NCI-H187 (cell line): ENCODE data around the gene MTR.

Experiments
- DNase-seq, 2 experiments: peaks; one replicate each; lab custom pipeline; 2025; lab: John Stamatoyannopoulos, UW

MTR gene

DNA sequence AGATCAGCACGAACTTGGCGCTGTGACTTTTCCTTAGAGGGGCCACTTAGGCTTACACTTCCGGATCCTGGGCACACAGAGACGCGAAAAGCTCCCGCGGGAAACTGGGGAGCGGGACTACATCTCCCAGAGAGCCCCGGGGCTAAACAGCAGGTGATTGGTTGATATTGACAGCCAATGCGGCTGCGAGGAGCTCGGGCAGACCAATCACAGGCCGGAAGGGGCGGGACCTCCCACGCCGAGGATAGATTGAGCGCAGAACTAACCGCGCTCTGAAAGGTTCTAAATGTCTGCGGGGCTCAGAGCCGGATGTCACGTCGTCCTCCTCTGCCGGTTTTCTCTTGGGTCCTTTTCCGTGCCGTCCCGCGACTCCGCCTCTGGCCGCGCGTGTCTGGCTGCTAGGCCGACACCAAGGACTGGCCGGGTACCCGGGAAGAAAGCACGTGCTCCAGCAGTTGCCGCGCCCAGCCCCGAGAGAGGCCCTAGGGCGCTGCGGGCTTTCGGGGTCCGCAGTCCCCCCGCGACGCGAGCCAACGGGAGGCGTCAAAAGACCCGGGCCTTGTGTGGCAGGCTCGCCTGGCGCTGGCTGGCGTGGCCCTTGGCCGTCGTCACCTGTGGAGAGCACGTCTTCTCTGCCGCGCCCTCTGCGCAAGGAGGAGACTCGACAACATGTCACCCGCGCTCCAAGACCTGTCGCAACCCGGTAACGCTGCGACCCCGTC lies at the start of gene MTR:
MTR (plus strand) TSS at position 258 of the 722 bp plus-strand sequence; CDS start at position 670, 412 bp downstream.
- peak; percentile 74 to 85 for DNase-seq

DNA sequence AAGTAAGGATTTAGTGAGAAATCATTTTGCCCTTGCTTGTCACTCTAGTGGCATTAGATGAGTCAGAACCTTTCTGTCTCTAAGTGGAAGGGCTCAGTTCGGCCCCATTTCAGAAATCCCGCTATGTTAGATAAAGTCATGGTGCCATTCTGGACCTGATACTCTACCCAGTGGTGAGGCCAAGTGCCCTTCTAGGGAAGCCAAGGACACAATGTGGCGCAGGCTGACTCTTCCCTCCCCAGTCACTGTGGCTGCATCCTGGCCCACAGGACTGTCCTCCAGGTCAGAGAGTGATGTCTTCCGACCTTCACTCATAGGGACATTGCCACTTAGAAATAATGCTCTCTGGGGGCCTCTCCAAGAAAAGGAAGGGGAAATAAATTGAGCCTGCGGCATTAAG lies 48.3 kb upstream of the MTR start:
- DNase-seq: no peak

DNA sequence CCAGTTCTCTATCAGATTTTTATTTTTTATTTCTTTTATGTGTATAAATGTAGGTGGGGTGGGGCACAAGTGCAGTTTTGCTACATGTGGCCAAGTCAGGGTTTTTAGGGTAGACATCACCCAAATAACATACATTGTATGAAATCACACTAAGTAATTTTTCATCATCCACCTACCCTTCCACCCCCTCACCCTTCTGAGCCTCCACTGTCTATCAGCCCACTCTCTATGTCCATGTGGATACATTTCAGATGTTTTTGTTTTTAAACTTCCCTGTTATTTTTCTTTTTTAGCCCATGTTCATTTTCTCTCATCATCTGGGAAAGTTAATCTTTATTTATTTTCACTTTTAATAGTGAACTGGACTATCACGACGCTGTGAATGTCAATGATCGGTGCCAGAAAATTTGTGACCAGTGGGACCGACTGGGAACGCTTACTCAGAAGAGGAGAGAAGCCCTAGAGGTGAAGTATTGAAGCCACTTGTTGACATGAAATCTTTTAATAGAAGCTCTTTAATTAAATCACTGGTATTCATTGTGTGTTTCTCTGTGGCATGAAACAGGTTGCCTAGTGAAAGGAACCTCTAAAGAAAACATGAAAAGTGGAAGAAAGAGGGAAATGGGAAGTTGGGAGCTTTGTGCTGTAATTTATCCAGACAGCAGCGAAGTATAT lies 47.6 kb upstream of the MTR start:
- DNase-seq: no peak

DNA sequence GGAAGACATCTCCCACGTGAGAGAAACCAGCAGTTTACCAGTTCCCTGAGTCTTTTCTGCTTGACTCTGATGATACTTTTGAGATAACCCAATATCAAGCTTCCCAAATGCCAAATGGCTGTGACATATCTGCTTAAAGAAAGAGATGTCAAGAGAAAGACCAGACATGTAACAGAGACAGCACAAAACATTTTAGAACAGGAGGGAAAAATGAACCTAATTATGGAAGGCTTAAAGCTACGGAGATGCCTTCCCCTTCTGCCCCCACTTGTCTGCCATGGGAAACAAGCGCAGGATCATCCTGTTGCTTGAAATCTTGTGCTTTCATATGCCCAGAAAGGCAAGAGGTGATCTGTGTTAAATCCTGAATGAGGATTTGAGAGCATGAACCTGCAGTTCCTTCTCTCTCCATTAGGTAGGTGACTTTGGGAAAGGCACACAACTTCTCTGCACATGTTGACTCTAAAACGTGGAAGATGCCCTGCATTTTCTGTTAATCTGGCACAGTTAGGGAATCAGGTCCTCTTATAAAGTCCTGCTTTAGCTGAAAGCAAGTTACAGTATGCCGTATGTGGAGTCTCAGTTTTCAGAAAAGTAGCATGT lies 46.7 kb upstream of the MTR start:
- no peak for DNase-seq

DNA sequence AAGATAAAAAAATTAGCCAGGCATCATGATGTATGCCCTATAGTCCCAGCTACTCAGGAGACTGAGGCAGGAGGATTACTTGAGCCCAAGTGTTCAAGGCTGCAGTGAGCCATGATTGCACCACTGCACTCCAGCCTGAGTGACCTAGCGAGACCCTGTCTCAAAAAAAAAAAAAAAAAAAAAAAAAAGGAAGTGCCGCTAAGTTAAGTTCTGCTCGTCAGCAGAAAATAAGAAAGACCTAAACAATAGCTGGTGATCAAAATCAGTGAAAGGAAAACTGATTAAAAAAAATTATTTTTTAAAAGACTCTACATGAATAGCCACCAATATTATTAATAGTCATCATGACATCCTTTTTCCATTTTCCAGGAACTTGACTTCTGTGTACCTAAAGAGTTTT lies 44.2 kb upstream of the MTR start:
- no peak for DNase-seq

DNA sequence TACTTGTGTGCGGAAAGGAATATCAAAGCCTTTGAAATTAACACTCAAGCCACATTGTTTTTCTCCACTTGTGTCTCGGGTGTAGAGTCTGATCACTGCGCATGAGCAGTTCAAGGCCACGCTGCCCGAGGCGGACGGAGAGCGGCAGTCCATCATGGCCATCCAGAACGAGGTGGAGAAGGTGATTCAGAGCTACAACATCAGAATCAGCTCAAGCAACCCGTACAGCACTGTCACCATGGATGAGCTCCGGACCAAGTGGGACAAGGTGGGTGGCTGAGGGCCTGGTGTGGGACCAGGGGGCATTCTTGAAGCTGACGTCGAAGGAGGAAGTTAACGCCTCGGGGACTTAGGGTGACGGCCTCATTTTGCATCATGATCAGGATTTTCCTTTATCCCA lies 43.7 kb upstream of the MTR start:
- DNase-seq: no peak

DNA sequence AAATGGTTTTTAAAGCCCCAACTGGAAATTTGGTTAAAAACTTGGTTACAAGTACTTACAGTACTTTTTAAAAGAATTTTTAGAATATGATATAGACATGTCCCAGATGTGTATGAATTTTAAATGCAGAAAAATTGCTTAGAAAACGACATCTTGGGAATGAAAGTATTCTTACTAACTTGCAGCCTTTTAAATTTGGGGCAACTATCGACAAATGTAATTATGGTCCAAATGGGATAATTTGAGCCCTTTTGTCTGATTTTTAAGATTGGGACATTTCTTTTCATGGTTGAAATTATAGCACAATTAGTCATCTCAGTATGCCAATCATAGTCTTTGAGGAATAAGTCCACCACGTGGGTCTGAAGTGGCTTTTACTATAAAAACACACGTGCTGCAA lies 43.2 kb upstream of the MTR start:
- DNase-seq: no peak

DNA sequence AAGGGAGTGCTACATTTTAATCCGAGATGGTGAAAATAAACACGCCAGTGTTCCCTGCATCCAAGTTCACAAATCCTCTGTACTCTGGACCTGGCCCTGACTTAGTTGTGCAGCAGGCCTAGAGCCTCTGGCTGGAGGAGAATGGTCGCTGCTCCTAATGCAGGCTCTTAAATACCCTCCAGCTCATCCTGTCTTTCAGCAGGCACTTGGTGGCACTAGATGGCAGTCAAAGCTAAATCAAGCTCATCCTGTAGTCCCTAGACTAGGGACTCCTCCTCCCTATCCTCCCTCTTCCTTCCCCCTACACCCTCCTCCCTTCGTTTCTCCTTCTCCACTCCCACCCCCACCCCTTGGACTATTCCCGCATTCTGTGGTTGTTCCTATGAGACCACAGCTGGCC lies 41.6 kb upstream of the MTR start:
- no peak for DNase-seq

DNA sequence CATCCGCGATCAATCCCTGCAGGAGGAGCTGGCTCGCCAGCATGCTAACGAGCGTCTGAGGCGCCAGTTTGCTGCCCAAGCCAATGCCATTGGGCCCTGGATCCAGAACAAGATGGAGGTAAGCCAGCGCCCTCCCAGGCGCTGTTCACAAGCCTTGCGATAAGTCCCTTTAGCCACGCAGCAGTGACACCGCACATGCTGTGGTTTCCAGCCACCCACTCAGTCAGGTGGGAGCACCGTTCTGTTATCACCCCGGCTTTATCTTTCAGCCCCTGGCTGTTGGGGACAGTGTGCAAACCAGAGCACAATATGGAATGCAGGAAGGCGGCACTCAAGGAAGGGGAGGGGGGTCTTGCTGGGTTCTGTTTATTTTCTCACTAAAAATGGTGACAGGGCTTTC lies 41.1 kb upstream of the MTR start:
- no peak for DNase-seq

DNA sequence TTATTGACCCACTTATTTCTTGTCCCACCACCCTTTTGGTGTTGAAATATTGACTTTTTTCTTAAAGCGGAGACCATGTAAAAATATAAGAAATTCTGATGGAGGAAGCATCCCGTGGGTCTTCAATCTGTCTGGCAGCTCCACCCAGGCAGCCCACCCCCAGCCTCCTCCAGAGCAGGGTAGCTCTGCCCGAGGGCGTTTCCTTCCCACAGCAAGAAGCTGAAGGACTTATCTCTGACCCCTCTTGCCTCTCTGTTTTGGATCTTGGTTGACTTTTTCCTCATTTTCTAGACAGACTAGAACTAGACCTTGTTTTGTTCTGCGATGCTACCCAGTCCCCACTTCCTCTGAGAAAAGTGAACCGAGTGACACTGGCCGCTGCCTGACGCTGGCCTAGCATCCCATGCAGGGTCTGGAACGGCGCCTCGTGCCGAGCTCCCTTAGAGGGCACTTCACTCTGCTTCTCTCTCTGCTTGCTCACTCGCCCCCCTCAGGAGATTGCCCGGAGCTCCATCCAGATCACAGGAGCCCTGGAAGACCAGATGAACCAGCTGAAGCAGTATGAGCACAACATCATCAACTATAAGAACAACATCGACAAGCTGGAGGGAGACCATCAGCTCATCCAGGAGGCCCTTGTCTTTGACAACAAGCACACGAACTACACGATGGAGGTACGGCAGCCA lies 40.4 kb upstream of the MTR start:
- DNase-seq: no peak

DNA sequence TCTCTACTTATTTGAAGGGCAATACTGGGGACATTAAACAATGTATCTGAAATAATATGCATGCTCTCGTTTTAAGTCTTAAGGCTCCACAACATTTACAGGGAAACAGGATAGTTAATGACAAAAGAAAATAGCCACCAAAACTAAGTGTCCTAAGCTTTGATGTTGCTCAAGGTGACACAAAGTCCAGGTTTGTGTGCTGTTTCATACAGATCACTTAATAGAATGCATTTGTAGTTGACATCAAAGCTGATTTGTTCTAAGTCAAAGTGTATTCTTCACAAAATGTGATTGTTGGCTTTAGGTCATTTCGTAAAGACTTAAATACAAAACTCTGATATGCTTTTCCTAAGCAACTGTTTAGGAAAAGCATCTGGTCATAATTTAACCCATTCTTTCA lies 37.5 kb upstream of the MTR start:
- no peak for DNase-seq

DNA sequence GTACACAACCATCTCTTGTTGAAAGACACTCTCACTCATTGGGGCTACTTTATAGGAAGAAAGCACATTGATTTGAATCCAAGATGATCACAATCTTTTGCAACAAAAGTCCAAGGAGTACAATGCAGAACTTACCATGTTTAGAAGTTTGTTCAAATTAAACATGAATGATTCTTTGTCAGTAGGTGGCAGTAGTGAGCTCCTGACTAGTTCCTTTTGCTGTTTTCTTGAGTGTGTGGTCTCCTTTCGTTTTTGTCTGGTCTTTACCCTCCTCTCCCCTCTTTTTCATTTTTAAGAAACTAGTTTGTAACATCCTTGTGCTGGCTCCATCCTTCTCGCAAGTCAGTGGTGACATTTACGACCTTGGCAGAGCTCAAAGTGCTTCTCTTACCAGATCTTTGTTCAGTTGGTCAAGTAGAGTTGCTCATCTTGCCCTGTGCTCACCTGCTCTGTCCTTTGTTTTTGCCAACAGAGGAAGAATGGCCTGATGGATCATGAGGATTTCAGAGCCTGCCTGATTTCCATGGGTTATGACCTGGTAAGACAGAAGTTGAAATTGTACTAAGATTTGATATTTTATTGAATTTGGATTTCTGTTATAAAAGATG lies 35.7 kb upstream of the MTR start:
- no peak for DNase-seq

DNA sequence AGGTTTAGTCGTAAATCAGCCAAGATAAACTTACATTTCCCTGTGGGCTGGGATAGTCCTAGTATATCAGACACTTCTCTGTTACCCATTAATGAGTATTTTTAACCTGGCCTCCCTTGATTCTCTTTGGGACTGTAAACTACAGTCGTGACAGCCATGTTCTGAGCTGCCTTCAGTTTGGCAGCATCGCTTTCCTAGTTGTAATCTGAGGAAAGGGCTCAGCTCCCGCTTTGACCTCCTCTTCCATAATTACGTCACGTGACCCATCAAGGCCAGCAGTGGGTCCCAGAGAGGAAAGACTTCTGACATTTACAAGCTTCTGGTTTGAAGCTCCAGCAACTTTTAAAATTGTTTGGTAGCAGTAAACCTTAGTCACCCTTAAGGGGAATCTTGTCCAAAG lies 34.6 kb upstream of the MTR start:
- DNase-seq: no peak

DNA sequence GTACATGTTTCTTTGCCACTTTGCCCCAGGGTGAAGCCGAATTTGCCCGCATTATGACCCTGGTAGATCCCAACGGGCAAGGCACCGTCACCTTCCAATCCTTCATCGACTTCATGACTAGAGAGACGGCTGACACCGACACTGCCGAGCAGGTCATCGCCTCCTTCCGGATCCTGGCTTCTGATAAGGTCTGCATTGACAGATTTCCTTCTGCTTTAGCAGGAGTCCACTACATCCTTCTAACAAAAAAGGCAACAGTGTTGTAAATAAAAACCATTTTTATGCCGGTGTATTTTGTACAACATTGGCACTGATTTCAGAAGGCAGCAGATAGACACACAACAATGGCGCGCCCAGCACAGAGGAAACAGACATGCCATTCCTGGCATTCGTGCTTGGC lies 34.1 kb upstream of the MTR start:
- no peak for DNase-seq

DNA sequence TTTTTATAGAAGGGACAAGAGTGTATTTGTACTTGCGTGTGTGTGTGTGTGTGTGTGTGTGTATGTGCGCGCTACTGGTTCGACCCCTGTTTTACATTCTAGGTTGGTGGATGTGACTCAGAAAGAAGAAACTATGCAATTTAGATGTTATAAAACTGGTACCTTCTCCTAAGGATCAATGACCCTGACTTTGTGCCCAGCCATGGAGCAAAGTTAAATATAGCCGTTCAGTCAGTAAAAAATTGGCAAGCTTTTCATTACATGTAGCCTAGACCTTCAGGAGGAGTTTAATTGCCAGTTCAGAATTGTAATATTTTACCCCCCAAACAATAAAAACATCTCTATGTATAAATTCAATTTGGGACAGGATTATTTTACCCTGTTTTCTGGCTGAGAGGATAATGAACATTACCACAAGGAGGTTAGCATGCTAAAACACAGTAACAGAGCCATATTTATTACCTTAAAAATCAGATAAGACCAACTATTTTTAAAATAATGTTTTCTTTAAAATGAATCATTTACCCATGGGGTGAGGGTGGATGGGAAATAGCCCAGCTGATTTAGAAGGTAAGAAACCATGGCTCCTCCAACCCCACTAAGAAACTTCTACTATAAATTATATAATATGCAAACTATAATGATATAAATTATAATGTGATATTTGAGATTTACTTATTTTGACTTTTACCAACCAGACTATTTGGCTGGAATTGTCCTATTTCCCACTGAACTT lies 33.5 kb upstream of the MTR start:
- no peak for DNase-seq

DNA sequence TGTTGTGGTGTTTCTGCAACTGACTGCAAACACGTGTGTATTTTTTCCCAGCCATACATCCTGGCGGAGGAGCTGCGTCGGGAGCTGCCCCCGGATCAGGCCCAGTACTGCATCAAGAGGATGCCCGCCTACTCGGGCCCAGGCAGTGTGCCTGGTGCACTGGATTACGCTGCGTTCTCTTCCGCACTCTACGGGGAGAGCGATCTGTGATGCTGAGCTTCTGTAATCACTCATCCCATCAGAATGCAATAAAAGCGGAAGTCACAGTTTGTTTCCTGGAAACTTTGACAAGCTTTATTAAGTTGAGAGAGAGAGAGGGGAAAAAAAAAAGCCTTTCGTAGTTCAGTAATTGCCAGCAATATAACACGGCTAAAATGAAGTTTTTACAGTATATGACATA lies 32.7 kb upstream of the MTR start:
- no peak for DNase-seq

DNA sequence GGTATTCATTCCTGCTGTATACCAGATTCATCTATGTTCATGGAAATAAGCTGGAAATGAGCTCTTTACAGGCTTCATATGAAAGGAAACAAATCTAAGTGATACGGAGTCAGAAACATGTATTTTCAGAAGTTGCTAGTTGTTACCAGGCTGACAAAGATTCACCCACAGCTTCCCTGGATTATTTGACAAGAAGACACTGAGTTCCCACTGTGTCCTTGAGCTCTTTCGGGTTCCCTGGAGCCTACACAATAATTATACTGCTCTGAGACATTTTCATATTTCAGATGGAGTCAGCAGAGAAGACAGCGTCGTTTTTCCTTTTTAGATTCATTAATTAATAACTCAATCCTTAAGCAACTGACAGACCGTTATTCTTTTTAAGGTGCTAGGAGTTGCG lies 29.3 kb upstream of the MTR start:
- DNase-seq: no peak

DNA sequence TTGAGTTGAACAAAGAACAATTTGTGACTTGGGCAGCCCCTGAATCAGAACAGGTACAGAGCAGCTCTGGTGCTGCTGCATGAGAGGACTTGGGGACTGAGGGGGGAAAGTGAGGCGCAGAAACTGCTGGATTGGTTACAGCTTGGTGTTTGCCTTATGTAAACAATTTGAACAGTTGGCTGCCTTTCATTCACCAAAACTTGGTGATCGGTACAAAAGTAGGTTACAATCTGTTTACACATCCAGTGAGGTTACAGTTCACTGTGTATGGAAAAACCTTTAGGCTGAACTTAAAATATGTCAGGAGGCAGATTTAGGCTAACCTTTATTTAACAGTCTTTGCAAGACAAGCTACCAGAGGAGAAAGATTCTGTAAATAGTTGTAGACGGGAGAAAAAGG lies 28.6 kb upstream of the MTR start:
- DNase-seq: no peak

DNA sequence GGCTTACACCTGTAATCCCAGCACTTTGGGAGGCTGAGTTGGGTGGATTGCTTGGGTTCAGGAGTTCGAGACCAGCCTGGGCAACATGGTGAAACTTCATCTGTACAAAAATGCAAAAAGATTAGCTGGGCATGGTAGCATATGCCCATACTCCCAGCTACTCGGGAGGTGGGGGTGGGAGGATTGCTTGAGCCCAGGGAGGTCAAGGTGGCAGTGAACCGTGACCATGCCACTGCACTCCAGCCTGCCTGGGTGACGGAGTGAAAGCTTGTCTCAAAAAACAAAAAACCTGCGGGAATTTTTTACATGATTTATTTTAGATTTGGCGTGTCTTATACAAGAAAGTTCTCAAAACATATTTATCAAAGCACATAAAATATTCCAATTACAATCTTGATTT lies 27.8 kb upstream of the MTR start:
- no peak for DNase-seq

DNA sequence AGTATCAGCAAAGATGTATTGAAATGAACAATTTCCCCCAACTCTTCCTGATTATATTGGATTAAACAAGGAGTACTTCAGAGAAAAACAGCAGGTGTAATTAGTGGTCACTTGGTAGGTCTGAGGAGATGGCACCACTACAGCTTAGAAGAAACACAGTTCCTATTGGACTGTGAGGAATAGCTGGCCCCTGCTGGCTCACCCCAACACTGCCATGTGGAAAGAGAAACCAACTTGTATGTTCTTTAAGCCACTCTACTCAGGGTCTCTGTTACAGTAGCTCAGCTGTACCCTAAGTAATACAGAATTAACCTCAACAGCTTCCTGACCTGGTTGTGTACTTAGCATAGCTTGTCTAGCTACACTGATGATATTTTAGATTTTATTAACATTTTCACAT lies 26.5 kb upstream of the MTR start:
- no peak for DNase-seq

DNA sequence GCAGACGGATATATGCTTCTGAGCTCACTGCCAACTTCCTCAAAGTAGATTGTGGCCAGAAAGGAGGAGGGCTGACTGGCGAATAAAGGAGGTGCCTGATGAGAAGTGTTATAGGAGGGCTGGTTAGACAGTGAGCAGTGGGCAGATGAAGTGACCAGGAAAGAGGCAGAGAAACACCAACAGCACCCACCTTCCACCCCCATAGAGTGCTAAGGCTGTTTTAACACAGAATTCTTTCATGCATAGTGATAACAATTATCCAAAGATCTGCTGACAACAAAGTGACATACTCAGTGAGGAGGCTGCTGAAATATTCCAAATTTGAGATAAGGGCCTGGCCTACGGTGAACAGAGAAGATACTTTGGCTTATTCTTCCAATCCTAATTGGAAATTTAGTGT lies 21.2 kb upstream of the MTR start:
- DNase-seq: no peak

DNA sequence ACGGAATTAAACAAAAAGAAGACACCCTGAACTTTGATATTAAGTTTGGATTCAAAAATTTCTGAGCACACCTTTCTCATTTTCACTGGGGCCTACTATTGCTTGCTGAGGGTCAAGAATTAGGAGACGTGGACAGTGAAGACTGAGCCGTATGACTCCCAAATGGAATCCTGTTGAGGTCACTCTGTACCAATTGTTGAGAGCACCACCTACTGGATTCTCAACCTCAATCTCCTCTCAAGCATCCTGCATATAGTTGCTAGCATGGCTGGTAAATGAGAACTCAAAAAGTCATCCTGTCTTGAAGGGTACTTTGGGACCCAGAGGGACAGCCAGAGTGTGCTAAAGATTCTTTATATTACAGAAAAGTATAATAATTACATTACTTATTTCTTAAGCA lies 20.2 kb upstream of the MTR start:
- DNase-seq: no peak
